Right lobe of liver (tissue), 4 donors: ENCODE measurements around the gene PFKP.

Source experiments
- CTCF ChIP-seq, 4 donors: fragments of 200-600 bp in 3 of 4; fragments of 450-650 bp in 1 of 4; IDR thresholded peaks; one replicate each; pipeline versions ENCODE4 v1.5.1 to v1.8.0; 2016 to 2022; ENCODE audit warnings: antibody characterized with exemption in 4 of 4, mild to moderate bottlenecking in 2 of 4
- POLR2A ChIP-seq: fragments of 450-650 bp; IDR thresholded peaks from one replicate; pipeline ENCODE4 v1.6.1; 2017; ENCODE audit warnings: antibody characterized with exemption, mild to moderate bottlenecking
- donor health status: DM: no; HTN: no; CAD: no.
- donor health status: DM: no; HTN: no; CAD: no.
- donor health status: DM: no; HTN: yes; CAD: no.

- no peak for TF ChIP-seq CTCF (IDR thresholded peaks at IDR 0.05)
- TF ChIP-seq POLR2A: no peak
Measured at GRCh38 chr10:3085785-3086567, 18.6 kb downstream of the PFKP start.
